PFSK-1 (cell line): Measurements from ENCODE around the gene ARMCX1.

ENCODE experiments used
- FOXP2 ChIP-seq: optimal IDR thresholded peaks from 2 replicates; pipeline ENCODE3; 2011; ENCODE audit warnings: borderline replicate concordance, control low read depth, inconsistent platforms; ENCODE audit not compliant: insufficient read depth; ENCODE audit errors: extremely low read length, extremely low read depth
- POLR2AphosphoS5 ChIP-seq: IDR thresholded peaks from 2 replicates; pipeline ENCODE4 v1.6.1; 2012; ENCODE audit warnings: low read depth, mild to moderate bottlenecking, control low read depth, low read length, moderate library complexity
- REST ChIP-seq, 2 experiments: IDR thresholded peaks; 2 replicates each; pipeline versions ENCODE4 v1.6.1 to v1.8.0; 2011 to 2012; ENCODE audit warnings: low read depth in 2 of 2, low read length in 2 of 2, control low read depth in 1 of 2, inconsistent platforms in 1 of 2, mild to moderate bottlenecking in 1 of 2, moderate library complexity in 1 of 2; ENCODE audit not compliant: insufficient read depth in 1 of 2
- SIN3A ChIP-seq: IDR thresholded peaks from 2 replicates; pipeline ENCODE4 v1.6.1; 2012; ENCODE audit warnings: mild to moderate bottlenecking, low read length, moderate library complexity, borderline replicate concordance; ENCODE audit not compliant: insufficient read depth

- no peak for TF ChIP-seq FOXP2
- TF ChIP-seq POLR2AphosphoS5: no peak
- no peak for TF ChIP-seq SIN3A
- TF ChIP-seq REST (IDR thresholded peaks at IDR 0.05; ENCODE audit: insufficient read depth in 1 of 2, low read depth in 2 of 2, low read length in 2 of 2): no peak
Measured at GRCh38 chrX:101539116-101539515, 11.2 kb upstream of the ARMCX1 start.
